ENCODE data around the gene RTN1. TPM values are rescaled to one million over a fixed set of nuclear protein-coding genes. Genes with fewer than 3 reads are reported as not detected.

The RTN1 gene, protein sequence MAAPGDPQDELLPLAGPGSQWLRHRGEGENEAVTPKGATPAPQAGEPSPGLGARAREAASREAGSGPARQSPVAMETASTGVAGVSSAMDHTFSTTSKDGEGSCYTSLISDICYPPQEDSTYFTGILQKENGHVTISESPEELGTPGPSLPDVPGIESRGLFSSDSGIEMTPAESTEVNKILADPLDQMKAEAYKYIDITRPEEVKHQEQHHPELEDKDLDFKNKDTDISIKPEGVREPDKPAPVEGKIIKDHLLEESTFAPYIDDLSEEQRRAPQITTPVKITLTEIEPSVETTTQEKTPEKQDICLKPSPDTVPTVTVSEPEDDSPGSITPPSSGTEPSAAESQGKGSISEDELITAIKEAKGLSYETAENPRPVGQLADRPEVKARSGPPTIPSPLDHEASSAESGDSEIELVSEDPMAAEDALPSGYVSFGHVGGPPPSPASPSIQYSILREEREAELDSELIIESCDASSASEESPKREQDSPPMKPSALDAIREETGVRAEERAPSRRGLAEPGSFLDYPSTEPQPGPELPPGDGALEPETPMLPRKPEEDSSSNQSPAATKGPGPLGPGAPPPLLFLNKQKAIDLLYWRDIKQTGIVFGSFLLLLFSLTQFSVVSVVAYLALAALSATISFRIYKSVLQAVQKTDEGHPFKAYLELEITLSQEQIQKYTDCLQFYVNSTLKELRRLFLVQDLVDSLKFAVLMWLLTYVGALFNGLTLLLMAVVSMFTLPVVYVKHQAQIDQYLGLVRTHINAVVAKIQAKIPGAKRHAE
- polyA plus RNA-seq (ENCODE audit: insufficient read length), result 1.5 TPM

DNA sequence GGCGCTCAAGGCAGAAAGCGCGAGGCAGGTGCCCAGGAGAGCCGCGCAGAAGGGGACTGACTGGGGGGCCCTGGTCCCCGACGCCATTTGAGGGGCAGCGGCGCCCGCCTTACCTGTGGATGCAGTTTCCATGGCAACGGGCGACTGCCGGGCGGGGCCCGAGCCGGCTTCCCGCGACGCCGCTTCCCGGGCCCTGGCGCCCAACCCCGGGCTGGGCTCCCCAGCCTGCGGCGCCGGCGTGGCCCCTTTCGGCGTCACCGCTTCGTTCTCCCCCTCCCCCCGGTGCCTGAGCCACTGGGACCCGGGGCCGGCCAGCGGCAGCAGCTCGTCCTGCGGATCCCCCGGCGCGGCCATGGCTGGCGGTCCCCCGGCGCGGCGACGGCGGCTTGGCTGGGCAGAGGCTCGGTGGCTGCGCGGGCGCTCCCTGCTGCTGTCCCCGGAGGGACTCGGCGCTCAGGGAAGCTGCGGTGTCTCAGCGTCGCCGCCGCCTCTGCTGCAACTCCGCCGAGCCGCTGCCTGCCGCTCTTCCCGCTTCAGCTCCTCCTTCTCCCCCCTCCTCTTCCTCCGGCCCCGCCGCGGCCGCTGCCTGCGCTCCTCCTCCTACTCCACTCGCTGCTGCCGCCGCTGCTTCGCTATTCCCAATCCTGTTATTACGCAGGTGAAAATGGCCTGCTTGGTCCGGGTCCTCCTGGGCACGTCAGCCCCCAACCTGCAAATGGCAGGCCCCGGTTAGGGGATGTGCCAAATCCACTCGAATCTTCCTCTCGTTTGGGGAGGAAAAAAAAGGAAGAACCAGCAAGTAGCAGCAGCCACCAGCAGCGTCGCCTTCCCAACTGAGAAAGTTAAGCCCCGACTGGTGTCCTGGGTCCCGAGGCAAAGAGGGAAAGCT, at the start of gene RTN1:
Gene RTN1, minus strand, starts transcription at position 500 of the 889 bp plus-strand sequence. Its CDS starts 146 bp downstream, at position 354.
- DNase-seq (ENCODE audit: low read depth), result no peak

DNA sequence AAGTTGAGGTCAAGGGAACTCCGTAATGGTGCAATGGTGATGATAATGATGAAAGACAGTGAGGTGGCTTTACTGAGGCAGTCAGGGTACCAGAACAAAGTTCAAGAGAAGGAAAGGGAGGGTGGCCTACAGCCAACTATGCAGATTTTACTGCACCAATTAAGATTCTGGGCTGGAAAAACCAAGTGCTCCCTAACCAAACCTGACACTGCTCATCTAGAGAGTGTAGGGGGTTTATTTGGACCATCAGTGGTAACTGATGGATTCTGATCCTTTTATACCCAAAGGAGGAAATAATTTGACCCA, 49.8 kb upstream of the RTN1 start:
- no peak for DNase-seq (ENCODE audit: low read depth)

DNA sequence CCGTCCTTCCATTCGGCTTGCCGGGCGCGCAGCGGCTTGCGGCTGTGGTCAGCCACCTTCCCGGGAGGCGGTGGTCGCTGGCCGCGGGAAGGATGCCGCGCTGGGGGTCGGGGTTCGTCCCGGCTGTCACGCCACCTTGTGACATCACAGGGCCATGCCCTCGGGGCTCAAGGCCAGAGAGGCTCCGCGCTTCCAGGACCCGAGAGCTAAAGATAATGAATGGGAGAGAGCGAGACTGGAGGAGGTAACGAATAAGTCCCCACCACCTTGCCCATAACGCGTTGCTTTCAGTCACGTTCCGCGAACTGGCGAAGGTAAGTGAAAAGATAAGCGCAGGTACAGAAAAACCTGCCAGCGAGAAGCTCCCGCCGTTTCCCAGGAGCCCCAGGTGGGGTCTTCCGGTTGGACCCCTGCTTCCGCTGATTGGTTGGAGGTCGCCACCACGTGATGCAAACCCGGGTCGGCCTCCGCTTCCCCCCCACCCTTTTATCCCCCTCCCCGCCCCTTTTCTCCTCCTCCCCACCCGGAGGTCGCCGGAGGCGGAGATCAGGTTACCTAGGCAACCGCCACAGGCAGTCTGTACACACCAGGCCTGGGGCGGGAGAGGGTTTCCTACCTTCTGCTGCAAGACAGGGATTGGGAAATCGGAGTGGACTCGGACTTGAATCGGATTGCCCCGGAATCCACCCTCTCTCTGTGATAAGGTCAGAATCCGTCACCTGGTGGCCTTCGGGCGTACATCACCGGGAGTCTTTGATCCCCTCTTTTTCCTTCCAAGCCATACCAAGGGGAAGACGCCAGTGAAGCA, 49.2 kb upstream of the RTN1 start, which contains the start of gene LRRC9:
Gene LRRC9, plus strand, starts transcription at position 575 of the 808 bp plus-strand sequence.
- no peak for DNase-seq (ENCODE audit: low read depth)

DNA sequence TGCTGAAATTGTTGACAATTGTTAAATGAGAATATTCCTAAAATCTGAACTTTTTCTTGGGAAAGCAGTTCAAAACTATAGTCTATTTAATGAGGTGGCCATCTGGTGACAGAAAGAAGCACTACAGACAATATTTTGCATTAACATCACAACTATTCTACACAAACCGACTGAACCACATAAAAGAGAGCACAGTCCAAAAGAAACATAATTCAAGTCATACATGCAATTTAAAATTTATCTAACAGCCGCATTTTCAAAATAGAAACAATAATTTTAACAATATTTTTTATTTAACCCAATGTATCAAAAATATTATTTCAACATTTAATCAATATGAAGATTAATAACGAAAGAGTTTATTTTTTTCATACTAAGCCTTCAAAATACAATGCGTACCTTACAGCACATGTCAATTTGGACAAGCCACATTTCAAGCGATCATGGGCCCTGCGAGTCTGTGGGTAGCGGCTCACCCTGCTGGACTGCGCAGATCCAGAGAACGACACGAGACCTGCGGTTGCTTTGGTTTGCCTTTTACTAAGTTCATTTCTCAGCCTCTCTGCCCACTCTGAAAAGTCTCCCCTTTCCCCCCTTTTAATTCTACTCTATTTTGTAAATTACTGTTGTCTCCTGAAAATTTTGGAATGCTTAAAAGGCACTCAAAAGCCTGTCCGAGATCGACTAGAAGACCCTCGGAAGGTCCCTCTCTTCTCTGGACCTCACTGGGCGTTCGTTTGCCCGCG, 48.4 kb upstream of the RTN1 start:
- no peak for DNase-seq (ENCODE audit: low read depth)

DNA sequence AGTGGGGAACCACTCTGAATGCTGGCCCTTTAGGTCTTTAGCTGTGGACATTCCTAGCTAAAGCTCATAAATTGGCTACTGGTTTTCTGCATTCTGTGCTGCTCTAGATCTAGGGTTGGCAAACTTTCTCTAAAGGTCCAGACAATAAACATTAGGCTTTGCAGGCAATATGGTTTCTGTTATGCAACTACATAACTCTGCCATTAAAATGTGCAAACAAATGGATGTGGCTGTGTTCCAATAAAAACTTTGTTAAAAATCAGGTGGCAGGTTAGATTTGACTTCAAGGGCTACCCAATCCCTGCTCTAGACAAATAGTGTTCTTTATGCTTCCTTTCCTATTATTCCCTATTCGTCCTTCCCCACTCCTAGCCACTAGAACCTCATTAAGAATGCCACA, 42.6 kb upstream of the RTN1 start:
- DNase-seq (ENCODE audit: low read depth), result no peak

DNA sequence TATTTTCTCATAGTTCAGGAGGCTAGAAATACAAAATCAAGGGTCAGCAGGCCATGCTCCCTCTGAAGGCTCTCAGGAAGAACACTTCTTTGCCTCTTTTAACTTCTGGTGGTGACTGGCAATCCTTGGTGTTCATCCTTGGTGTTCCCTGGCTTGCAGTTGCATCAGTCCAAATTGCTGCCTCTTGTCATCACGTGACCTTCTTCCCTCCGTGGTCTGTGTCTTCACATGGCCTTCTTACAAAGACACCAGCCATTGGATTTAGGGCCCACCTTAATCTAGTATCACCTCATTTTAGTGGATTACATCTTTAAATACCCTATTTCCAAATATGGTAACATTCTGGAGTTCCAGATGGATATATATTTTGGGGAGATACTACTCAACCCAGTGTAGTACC, 41.9 kb upstream of the RTN1 start:
- no peak for DNase-seq (ENCODE audit: low read depth)

DNA sequence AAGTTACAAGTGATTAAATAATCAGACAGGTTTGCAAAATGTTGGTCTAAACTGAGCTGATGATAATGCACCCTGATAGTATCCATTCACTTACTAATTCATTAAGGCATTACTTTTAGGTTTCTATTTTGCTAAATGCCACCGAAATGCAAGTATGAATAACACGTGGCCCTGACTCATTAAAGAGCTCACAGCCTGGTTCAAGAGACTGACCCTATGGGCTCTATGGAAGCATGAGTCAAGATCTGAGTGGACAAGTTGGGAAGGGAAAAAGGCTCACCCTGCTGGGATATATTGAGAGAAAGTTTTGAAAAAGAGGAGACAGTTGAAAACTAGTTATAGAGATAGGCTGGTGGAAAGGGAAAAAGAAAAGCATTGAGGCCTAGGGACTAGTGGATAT, 34.6 kb upstream of the RTN1 start:
- no peak for DNase-seq (ENCODE audit: low read depth)

DNA sequence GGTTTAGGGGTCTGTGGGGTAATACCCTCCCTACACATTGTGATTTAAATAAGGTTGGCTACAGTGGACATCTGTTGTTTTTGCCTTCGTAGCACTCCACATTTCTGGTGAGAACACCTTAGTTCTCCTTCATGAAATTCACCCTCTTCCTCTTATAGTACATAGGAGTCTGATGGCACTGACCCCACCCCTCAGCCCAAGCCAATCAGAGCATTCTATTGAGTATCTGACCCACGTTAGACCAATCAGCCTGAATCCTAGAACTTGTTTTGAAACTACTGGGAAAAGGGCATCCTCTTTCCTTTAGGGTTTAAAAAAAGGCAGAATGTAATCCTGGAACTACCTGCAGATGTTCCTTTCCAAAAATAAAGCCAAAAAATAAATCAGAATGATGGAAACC, 33.6 kb upstream of the RTN1 start:
- DNase-seq (ENCODE audit: low read depth), result no peak

DNA sequence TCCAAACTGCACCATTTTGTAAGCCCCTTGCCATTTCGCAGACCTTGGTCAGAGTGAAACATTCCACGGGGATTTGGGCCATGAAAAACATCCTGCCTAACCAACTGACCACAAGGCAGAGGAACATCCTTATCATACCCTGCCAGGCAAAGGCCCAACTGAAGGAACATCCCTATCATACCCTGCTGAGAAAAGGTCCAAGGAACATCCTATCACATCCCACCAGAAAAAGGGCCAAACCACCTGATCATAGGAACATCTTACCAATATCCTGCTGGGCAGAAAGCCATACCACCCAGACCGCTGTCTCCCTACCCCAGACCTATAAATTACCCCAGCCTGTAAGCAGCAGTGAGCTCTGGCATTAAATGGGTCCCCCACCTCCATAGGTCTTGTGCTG, 30.0 kb upstream of the RTN1 start:
- DNase-seq (ENCODE audit: low read depth), result no peak

DNA sequence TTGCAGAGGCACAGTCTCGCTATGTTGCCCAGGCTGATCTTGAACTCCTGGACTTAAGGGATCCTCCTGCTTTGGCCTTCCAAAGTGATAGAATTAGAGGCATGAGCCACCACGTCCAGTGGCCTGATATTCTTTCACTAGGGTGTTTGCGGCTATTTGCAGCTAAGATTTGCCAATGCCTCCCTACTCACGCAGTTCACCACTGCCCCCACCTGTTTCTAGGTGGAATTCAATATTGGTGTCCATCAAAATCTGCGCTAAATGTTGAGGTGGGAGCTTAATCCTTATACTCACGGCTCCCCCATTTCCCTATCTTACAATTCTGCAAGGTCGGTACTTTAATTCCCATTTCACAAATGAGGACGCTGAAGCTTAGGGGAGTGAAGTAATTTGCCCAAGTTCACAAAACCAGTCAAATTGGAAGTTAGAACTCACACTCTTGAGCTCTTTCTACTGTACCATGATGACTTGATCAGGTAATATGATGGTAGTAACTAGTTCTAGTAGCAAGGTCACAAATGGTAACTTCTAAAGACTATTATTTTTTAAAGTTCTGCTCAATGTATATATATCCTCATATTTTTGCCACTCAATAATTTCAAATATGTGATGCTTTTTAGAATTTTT, 27.3 kb upstream of the RTN1 start:
- no peak for DNase-seq (ENCODE audit: low read depth)

DNA sequence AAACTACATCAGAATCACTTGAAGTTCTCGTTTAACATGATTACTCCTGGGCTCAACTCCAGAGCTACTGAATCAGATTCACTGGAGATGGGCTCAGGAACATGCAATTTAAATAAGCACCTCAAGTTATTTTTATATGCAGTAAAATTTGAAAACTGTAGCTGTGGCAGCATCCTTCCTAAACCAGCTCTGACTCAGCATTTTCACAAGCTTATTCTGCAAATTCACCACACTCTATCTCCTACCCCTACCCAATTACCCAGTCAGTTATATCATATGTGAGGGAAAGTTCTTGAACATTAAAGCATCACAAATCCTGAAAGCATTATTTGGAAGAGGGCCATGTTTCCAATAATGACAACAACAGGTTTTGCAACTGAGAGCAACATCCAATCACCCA, 25.1 kb upstream of the RTN1 start:
- no peak for DNase-seq (ENCODE audit: low read depth)

DNA sequence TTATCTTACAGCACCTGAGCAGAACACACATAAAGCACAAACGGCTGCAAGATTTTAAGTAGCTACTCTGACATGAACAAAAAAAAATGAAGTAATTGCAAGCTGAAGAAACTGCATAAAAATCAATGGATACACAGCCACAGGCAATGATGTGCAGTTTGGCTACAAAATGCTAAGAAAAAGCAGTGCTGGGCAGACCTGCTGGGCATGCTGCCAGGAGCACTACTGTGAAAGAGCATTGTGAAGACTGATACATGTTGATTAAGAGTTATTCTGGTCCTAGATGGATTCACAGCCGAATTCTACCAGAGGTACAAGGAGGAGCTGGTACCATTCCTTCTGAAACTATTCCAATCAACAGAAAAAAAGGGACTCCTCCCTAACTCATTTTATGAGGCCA, 20.1 kb upstream of the RTN1 start:
- no peak for DNase-seq (ENCODE audit: low read depth)

DNA sequence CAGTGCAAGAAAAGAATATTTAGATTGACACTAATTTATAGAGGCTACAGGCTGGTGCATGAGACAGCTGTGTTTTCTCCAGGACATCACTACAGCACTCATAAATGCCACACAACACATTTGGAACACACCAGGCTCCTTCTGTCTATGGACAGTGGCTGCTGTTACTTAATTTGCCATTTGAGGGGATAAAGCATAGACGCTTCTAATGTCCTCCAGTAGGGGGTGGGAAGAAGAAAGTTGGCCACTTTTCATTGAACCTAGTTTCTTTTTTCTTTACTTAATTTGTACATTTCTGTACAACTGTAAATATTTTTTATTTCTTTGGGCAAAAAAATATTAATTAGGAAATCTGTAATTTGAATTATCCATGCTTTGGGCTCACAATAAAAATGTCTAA, 12.4 kb upstream of the RTN1 start:
- no peak for DNase-seq (ENCODE audit: low read depth)

DNA sequence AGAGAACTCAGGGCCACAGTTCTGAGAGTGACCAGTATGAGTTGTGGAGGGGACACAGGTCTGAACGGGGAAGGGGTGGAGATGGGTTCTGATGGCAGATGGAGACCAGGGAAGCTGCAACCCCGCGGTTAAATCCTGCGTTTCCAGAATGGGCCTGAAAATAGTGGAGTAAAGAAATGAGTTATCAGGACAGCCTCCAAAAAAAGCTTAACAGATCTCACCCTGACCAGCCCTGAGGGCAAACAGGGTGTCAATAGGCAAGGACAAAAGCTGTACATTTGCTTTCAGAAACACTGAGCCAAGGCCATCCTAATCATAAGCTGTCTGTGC, 555 bp upstream of the RTN1 start:
- no peak for DNase-seq (ENCODE audit: low read depth)

DNA sequence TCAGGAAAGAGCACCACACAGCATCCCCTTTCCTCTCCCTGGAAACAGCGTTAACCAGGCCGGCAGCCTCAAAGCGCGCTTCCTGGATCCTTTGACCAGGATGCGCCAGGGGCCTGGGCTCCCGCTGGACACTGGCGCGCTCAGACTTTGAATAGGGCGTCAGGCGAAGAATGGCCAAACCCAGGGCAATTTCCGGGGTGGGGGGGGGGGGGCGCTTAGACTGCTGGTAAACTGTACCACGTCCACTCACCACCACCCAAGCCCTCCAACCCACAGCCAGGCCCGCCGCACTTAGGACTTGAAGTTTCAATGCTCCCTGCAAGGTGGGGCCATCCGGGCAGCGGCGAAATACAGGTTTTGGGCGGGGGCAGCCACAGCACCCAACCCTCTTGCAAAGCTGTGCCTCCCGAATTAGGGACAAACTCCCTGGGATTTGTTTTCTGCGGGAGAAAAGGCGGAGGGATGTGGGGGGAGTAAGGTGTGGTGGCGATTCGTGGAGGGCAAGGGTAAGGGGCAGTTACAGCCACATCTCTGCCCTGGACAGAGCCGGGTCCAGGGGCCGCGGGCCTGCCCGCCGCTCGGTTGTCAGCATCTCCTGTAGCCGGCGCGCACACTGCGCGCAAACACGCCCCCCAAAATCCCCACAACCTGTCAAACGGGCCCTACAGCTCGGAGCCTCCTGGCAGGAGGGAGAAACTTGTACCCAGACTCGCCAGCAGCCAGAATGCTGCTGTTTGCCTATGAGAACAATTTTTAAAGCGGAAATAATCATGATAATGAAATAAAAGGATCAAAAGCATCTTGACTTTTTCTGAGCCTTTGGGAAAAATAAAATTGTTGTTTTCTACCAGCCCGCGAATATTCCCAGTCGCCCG, 958 bp downstream of the RTN1 start:
- no peak for DNase-seq (ENCODE audit: low read depth)

DNA sequence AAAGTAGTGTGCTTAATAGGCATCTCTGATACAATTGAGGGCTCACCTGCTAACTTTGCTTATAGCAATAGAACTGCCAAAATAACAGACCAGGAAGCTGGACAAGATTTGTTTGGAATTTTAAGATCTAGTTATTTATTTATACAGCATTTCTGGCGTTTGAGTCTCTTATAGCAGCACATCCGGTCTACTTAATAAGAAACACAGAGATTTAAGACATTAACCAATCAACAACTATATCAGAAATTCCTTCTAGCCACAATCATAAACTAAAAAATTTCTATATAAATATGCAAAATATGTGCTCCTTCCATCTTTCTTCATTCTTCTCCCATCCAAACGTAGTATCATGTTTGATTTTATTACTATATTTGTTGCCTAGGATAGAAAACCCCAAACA, 2.6 kb downstream of the RTN1 start:
- DNase-seq (ENCODE audit: low read depth), result no peak

DNA sequence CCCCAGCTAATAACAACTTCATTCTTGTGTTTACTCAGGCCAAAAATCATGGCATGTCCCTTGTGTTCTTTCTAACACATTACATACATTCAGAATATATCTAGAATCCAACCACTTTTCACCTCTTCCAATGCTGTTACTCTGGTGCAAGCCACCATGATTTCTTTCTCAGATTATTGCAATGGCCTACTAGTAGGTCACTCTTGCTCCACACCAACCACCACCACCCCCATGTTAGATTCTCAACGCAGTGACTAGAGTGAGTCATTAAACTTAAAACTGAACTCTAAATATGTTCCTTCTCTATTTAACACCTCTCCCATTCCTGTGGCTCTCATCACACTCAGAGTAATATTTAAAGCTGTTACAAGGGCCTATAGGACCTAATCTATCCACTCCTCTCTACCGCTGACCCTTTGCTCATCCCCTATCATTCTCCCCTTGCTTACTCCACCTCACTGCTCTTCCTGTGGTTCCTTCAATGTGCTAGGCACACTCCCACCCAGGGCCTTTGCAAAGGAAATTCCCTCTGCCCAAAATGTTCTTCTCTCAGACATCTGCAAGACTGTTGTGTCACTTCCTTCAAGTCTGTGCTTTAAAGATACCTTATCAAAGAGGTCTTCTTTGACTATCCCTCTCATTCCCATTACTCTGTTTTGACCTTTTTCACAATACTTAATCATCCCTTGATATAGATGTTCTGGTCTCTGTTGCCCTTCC, 6.6 kb downstream of the RTN1 start:
- no peak for DNase-seq (ENCODE audit: low read depth)

DNA sequence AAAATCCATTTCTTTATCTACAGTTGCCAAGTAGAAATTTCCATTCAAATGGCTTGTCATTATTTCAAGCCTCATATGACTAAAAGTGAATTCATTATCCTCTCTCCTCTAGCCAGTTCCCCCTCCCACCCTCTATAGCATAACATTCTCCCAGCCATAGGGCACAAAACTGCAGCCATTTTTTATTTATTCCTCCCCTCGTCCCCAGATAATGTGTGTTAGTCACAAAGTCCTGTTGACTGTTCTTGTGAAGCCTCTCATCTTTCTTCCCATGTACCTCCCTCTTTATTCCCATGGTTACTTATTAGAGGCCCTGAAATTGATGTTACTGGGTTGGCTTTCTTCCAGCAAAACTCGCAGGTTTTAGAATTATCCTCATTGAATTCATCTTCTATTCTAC, 13.2 kb downstream of the RTN1 start:
- no peak for DNase-seq (ENCODE audit: low read depth)

DNA sequence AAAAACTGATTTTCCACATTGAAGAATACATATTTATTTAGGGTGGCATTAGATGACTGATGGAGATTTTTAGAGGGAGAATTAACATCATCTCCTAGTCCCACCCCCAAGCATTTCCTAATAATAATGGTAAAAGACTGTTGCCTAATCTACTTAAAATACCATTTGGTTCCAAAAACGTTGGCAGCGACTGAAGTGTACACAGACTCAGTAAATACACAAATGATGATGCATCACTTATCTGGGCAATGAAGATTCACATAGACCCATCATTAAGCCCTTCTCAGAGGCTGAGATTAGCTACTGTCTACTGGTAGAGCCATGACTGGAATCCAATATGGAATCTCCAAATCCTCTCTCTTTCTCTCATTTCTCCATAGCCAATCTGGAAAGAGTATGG, 18.2 kb downstream of the RTN1 start:
- DNase-seq (ENCODE audit: low read depth), result no peak

Measured in forelimb muscle (tissue), 1 donor.